HG03378 (cell line): Measurements from ENCODE around the gene TRPM8.
"Not testable (repeated sequence)": the region's sequence is repeated elsewhere in the genome, so short reads cannot be mapped to it uniquely, and the experiment has no call there.

Source experiments
- ATAC-seq: cut with Tn5 transposase; IDR thresholded peaks from one replicate; pipeline ENCODE4 v1.9.1; 2021; ENCODE audit warnings: mild to moderate bottlenecking, moderate library complexity; ENCODE audit not compliant: unreplicated experiment

Gene TRPM8

DNA sequence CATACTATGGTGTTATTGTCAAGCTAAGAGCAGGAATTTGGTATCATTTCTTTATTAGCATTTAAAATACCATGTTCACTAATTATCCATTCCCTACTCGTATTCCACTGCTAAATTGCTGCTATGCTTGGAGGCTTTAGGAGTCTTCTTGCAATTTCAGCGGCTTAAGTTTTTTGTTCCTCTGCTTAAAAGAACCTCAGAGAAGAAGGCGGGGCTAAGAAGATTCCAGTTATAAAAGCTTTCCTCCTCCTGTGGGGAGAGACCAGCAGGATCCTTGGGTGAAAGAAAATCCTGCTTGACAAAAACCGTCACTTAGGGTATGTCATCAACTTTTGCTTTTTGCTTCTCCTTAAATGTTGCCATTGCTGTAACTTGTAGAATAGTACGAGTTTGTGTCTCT lies at the start of gene TRPM8:
Gene TRPM8, plus strand, starts transcription at position 258 of the 400 bp plus-strand sequence. CDS start 9,165 bp downstream, outside the sequence.
- no peak for ATAC-seq

DNA sequence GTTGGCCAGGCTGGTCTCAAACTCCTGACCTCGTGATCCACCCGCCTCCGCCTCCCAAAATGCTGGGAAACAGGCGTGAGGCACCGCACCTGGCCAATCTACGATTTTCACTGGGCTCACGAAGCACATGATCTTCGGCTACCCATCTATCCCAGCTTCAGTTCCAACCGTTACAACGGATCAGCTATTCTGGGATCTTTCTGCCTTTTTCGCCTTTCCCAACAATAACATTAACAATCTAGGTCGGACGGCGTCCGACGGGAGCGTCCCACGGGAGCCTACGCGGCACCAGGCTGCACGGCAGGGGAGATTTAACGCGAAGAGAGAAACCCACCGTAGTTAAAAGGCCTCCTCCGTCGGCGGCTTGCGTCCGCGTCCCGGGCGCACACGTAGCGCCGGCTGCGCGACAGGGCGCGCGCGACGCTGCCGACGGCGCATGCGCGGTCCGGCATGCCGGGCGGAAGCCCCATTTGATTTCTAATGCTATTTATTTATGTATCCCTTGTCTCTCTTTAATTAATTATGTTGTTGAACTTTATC lies 49.1 kb upstream of the TRPM8 start, which contains the start of gene MSL3B:
Gene MSL3B, minus strand, starts transcription at position 394 of the 540 bp plus-strand sequence.
- ATAC-seq, result no peak

DNA sequence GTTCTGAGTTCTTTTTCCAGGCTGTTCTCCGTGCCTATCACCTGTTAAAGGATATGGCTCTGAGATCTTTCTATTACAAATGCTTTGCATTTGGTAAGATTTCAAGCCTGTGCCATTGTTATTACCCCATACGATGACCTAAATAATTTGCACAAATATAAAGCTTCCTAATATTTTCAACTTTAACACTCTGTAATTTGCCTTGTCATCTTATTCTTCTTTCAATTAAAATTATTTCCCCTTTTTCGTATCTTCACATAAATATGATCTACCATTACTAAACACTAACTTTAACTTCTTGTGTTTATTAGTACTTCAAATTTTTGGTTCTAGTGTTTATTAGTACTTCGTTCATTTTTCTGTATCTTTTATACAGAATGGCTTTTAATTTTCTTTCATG lies 45.7 kb upstream of the TRPM8 start:
- no peak for ATAC-seq

GRCh38 chr2:233872125-233872524 lies 45.0 kb upstream of the TRPM8 start:
- ATAC-seq, result not testable (repeated sequence)

DNA sequence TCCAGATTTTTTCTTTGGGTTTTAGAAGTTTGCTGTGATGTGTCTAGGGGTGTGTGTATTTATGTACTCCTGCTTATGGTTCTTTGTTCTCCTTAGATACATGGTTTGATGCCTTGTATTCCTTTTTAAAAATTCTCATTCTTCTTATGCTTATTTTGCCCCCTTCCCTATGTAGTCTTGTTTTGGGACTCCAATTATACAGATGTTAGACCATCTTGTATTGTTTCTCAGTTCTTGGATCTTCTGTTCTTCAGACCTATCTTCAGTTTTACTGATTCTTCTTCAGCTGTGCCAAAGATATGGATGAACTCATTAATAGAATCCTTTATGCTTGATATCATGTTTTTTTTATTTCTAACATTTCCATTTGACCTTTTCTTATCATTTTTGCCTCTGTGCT lies 34.8 kb upstream of the TRPM8 start:
- no peak for ATAC-seq

GRCh38 chr2:233892793-233893192 lies 24.4 kb upstream of the TRPM8 start:
- ATAC-seq, result no peak

DNA sequence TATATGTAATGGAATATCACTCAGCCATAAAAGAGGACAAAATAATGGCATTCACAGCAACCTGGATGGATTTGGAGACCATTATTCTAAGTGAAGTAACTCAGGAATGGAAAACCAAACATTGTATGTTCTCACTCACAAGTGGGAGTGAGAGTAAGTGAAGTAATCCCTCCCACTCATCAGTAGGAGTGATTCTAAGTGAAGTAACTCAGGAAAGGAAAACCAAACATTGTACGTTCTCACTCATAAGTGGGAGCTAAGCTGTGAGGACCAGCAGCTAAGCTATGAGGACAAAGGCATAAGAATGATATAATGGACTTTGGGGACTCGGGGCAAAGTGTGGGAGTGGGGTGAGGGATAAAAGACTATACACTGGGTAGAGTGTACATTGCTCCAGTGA lies 20.9 kb upstream of the TRPM8 start:
- ATAC-seq, result not testable (repeated sequence)

- no peak for ATAC-seq
Measured at GRCh38 chr2:233901367-233901766, 15.8 kb upstream of the TRPM8 start.

DNA sequence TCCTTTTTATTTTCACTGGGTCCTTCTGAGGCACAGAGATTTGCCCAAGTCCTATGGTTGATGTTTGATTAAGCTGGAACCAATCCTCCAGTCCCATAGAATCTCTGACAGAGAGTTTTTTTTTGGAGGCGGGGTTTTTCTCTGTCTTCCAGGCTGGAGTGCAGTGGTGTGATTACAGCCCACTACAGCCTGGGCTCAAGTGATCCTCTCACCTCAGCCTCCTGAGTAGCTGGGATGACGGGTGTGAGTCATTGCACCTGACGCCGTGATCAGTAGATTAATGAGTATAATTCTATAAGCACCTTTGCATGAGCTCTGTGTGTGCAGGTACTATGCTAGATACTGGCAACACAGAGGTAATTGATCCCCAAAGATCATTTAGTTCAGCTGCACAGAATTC lies 15.3 kb upstream of the TRPM8 start:
- no peak for ATAC-seq

DNA sequence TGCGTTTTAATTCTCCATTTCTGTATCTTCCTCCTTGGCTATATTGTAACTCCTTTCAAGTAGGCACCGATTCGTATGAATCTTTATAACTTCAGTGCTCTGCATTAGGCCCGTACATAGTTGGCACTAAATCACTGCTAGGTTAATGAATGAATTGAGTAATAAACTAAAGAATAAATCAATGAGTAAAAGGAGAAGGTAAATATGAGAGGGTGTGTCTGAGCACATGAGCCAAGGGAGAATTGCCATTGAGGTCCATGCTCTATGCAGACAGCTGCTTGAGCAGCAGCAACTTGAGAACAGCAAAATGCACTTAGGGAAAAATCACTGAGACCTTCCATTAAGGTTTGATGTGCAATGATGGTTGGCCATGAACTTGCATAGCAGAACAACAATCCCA lies 11.2 kb upstream of the TRPM8 start:
- ATAC-seq, result no peak

- ATAC-seq, result no peak
Measured at GRCh38 chr2:233907627-233908026, 9.5 kb upstream of the TRPM8 start.

DNA sequence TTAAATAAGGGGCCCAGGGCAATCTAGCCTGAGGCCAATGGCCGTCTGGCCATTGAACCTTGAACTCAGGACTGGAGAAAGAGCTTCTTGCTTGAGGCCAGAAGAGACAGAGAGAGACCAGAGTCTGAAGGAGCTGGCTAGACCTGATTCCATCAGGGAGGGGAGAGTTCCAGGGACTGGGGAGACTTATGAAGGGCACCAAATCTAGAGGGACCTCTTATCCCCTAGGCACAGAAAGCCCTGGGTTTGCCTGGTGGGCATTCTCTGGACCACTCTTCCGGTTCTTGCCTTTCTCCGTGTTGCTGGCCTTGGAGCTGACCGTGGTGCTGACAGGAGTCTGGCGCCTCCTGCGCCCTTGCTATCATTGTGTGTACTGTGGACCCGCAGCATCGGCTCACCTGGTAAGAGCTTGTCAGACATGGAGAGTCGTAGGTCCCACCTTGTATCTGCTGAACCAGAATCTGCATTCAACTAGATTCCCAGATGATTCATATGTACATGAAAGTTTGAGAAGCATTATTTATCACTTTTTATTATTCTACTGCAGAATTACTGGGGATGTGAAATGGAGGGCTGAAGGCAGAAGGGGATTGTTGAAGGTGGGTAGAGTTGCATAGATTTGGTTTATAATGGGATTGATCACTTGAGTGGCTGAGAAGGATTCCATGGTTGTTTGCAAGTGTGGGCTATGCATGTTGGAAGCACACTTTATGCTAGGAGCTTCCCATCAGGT lies 4.3 kb upstream of the TRPM8 start:
- no peak for ATAC-seq

GRCh38 chr2:233915128-233915527 lies 2.0 kb upstream of the TRPM8 start:
- ATAC-seq, result no peak

DNA sequence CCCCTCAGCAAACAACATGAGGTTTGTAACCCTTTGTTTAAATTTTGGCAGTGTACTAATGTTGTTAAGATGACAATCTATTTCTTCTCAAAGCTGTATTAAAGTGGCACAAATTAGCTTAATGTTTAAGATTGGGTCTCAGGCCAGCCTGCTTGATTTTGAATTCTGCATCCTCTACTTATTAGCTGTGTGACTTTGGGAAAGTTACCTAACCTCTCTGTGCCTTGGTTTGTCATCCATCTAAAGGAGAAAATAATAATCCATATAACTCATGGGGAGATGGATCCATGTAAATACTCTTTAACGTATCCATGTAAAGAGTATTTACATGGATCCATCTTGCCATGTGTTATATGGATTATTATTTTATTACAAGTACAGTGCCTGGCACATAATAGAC lies 2.1 kb downstream of the TRPM8 start:
- no peak for ATAC-seq

DNA sequence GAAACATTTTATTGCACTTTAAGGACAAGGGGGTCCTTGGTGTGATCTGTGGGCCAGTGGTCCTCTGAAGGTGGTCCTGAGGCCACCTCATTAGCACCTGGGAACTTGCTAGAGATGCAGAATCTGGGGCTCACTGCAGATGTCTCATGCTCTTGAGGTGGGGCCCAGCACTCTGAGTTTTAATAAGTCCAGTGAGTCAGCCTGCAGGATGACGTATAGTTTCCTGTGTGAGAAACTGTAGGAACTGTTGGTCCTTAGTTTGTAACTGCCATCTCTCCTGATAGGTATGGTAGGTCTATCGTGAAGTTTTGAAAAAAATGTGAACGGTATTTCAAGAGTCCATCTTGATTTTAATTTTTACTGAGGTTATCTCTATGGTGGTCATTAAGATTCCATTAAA lies 2.8 kb downstream of the TRPM8 start:
- no peak for ATAC-seq

- no peak for ATAC-seq
Measured at GRCh38 chr2:233922471-233922870, 5.3 kb downstream of the TRPM8 start.

GRCh38 chr2:233925402-233925801 lies 8.2 kb downstream of the TRPM8 start:
- no peak for ATAC-seq

DNA sequence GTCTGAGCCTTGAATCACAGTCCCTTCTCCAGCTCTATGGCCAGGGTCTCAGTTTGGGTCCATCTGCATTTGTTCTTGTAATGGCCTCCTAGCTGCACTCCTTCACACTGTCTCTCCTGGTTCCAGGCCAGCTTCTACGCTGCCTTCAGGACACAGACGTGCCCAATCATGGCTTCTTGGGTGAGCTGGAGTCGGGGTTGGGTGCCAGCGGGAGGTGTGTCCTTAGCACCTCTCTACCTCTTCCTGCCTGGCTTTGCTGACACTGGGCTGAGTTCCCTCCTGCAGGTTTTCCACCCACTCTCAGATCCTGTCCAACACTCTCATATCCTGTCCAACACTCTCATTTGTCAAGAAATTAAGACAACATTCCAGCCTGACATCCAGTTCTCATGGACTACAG lies 9.6 kb downstream of the TRPM8 start:
- ATAC-seq, result no peak

- ATAC-seq, result no peak
Measured at GRCh38 chr2:233928594-233929351, 11.6 kb downstream of the TRPM8 start.

- no peak for ATAC-seq
Measured at GRCh38 chr2:233929352-233930022, 12.3 kb downstream of the TRPM8 start.

- ATAC-seq, result no peak
Measured at GRCh38 chr2:233934524-233934923, 17.4 kb downstream of the TRPM8 start.
